Renal cortex interstitium (tissue), 15 donors: ENCODE data around the gene HDAC1. TPM values are rescaled to one million over a fixed set of nuclear protein-coding genes. Genes with fewer than 3 reads are reported as not detected.
"Not testable (repeated sequence)": the region's sequence is repeated elsewhere in the genome, so short reads cannot be mapped to it uniquely, and the experiment has no call there.

Experiments used
- DNase-seq, 11 donors: peaks; one replicate each; pipeline ENCODE4 v3.0.0-alpha.2; 2013; ENCODE audit warnings: low read depth in 9 of 11, low spot score in 4 of 11; ENCODE audit errors: extremely low read depth in 1 of 11
- long read RNA-seq, 16 experiments: transcript quantifications; one replicate each; lab custom pipeline, GENCODE V29; 2026
- polyA plus RNA-seq, 3 donors: library from polyadenylated mRNA; unstranded; fragments of 120-200 nt; gene quantifications; one replicate each; pipeline ENCODE4 v1.2.1, GENCODE V29; 2013; ENCODE audit not compliant: insufficient read length in 3 of 3

Gene HDAC1
- 100 to 1,000 TPM; 174 to 189 (median 181) TPM for polyA plus RNA-seq
- long read RNA-seq, donor 1, transcript HDAC1-201 (14 exons, 2,124 nt): major isoform, 35 of 63 reads
- long read RNA-seq, donor 1, partial matches to known transcripts: 27 of 63 reads
- long read RNA-seq, donor 1, other reads (novel, unspliced or antisense): 0 of 63 reads
- long read RNA-seq, donor 2, transcript HDAC1-201 (14 exons, 2,124 nt): major isoform, 22 of 64 reads
- long read RNA-seq, donor 2, partial matches to known transcripts: 39 of 64 reads
- long read RNA-seq, donor 2, other reads (novel, unspliced or antisense): 0 of 64 reads
- long read RNA-seq, donor 3, transcript HDAC1-201 (14 exons, 2,124 nt): major isoform, 41 of 140 reads
- long read RNA-seq, donor 3, partial matches to known transcripts: 95 of 140 reads
- long read RNA-seq, donor 3, other reads (novel, unspliced or antisense): 0 of 140 reads
- long read RNA-seq, donor 4, transcript HDAC1-201 (14 exons, 2,124 nt): major isoform, 36 of 100 reads
- long read RNA-seq, donor 4, partial matches to known transcripts: 59 of 100 reads
- long read RNA-seq, donor 4, other reads (novel, unspliced or antisense): 0 of 100 reads
- long read RNA-seq, donor 5: 0 reads
- long read RNA-seq, donor 6, transcript HDAC1-201 (14 exons, 2,124 nt): major isoform, 18 of 152 reads
- long read RNA-seq, donor 6, partial matches to known transcripts: 128 of 152 reads
- long read RNA-seq, donor 6, other reads (novel, unspliced or antisense): 0 of 152 reads
- long read RNA-seq, donor 7, transcript HDAC1-201 (14 exons, 2,124 nt): major isoform, 34 of 125 reads
- long read RNA-seq, donor 7, partial matches to known transcripts: 89 of 125 reads
- long read RNA-seq, donor 7, other reads (novel, unspliced or antisense): 0 of 125 reads
- long read RNA-seq, donor 8, transcript HDAC1-201 (14 exons, 2,124 nt): major isoform, 47 of 109 reads
- long read RNA-seq, donor 8, transcript HDAC1-206 (7 exons, 2,409 nt): minor isoform, 5 of 109 reads
- long read RNA-seq, donor 8, partial matches to known transcripts: 55 of 109 reads
- long read RNA-seq, donor 8, other reads (novel, unspliced or antisense): 0 of 109 reads
- long read RNA-seq, donor 9, transcript HDAC1-201 (14 exons, 2,124 nt): major isoform, 37 of 86 reads
- long read RNA-seq, donor 9, partial matches to known transcripts: 44 of 86 reads
- long read RNA-seq, donor 9, other reads (novel, unspliced or antisense): 0 of 86 reads
- long read RNA-seq, donor 10, transcript HDAC1-201 (14 exons, 2,124 nt): major isoform, 25 of 107 reads
- long read RNA-seq, donor 10, partial matches to known transcripts: 78 of 107 reads
- long read RNA-seq, donor 10, other reads (novel, unspliced or antisense): 0 of 107 reads
- long read RNA-seq, donor 11, transcript HDAC1-201 (14 exons, 2,124 nt): major isoform, 28 of 60 reads
- long read RNA-seq, donor 11, partial matches to known transcripts: 31 of 60 reads
- long read RNA-seq, donor 11, other reads (novel, unspliced or antisense): 0 of 60 reads
- long read RNA-seq, donor 12, transcript HDAC1-201 (14 exons, 2,124 nt): major isoform, 14 of 47 reads
- long read RNA-seq, donor 12, partial matches to known transcripts: 31 of 47 reads
- long read RNA-seq, donor 12, other reads (novel, unspliced or antisense): 0 of 47 reads
- long read RNA-seq, donor 13, transcript HDAC1-201 (14 exons, 2,124 nt): major isoform, 31 of 1,084 reads
- long read RNA-seq, donor 13, partial matches to known transcripts: 983 of 1,084 reads
- long read RNA-seq, donor 13, other reads (novel, unspliced or antisense): 65 of 1,084 reads
- long read RNA-seq, donor 14, transcript HDAC1-201 (14 exons, 2,124 nt): major isoform, 50 of 82 reads
- long read RNA-seq, donor 14, partial matches to known transcripts: 31 of 82 reads
- long read RNA-seq, donor 14, other reads (novel, unspliced or antisense): 0 of 82 reads
- long read RNA-seq, donor 15, transcript HDAC1-201 (14 exons, 2,124 nt): major isoform, 13 of 31 reads
- long read RNA-seq, donor 15, partial matches to known transcripts: 15 of 31 reads
- long read RNA-seq, donor 15, other reads (novel, unspliced or antisense): 0 of 31 reads
- long read RNA-seq, donor 16, transcript HDAC1-201 (14 exons, 2,124 nt): major isoform, 99 of 332 reads
- long read RNA-seq, donor 16, transcript HDAC1-206 (7 exons, 2,409 nt): minor isoform, 11 of 332 reads
- long read RNA-seq, donor 16, partial matches to known transcripts: 218 of 332 reads
- long read RNA-seq, donor 16, other reads (novel, unspliced or antisense): 0 of 332 reads

DNA sequence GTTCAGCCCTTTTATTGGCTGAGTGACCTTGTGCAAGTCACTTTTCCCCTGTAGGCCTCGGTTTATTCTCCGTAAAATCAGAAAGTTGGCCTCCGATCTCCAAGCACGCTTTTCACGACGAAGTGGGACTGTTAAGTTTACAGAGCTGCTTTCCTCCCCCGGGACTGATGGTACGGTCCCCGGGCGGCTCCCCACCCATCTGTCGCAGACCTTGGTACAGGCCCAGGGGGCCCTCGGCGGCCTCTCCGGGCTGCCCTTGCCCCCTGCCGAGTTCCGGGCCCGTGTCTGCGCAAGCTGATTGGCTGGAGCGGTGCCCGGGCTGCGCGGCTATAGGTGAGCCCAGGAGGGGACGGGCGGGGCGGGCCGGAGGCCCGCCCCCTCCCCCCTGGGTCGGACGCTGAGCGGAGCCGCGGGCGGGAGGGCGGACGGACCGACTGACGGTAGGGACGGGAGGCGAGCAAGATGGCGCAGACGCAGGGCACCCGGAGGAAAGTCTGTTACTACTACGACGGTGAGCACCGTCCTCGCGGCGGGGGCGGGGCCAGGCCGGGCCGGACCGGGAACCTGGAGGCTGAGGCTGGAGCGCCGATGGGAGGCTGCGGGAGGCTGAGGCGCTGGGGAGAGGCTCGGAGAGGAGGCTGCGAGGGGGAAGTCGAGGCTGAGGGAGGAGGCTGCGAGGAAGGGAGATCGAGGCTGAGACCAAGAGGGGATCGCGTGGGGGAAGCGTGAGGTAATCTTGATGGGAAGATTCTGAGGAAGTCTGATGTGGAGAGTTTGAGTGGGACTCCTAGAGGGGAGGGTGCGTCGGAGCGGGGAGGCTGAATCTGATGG is at the start of gene HDAC1:
HDAC1 (plus strand) TSS at position 376 of the 831 bp plus-strand sequence; CDS start at position 463, 87 bp downstream.
- peak; percentile 72 to 93 (median 90) for DNase-seq

DNA sequence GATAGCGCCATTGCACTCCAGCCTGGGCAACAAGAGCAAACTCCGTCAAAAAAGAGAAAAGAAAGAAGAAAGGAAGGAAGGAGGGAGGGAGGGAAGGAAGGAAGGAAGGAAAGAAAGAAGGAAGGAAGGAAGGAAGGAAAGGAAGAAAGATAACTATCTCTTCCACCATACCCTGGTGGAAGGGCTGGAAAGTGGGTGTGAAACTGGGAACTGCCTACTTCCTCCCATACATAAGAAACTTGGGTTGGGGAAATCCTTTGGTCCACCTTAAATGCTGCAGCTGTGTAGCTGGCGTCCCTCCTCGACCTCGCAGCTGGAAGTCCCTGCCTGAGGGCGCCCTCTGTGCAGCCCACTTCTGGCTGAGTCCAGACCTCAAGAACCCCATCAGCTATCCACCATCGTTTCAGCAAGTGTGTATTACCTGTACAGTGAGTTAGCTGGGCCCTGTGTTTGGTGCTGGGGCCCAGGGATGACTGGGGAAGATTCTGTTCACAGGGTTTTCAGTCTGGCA is 49.5 kb upstream of the HDAC1 start:
- DNase-seq: no peak

DNA sequence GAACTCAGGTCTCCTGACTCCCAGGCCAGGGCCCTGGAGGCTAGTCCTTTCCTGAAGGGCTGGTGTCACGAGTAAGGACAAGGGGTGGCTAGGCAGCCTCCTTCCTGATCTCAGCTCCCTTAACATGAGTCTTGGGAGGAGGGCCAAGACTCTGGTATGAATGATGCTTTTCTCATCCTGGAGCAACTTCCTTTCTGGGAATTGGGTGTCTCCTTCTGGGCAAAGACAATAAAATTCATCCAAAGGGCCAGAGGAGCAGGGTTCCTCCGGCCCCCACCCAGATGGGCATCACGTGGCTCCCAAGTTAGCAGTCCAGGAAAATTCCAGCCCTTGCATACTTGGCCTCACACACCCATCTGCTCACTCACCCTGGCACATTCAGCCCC is 45.0 kb upstream of the HDAC1 start, which contains the start of gene FAM167B:
FAM167B (plus strand) TSS at position 335 of the 386 bp plus-strand sequence. CDS start 200 bp downstream, outside the sequence.
- no peak for DNase-seq

DNA sequence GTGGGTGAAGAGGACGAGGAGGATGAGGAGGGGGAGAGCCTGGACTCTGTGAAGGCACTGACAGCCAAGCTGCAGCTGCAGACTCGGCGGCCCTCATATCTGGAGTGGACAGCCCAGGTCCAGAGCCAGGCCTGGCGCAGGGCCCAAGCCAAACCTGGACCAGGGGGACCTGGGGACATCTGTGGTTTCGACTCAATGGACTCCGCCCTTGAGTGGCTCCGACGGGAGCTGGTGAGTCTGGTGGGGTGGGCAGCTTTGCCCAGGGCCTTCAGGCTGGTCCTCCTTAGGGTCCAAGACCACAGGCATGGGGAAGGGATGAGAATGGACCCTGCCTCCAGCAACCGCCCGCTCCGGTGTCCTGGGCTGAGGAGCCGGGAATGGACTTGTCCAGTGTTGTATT is 44.4 kb upstream of the HDAC1 start:
- no peak for DNase-seq

DNA sequence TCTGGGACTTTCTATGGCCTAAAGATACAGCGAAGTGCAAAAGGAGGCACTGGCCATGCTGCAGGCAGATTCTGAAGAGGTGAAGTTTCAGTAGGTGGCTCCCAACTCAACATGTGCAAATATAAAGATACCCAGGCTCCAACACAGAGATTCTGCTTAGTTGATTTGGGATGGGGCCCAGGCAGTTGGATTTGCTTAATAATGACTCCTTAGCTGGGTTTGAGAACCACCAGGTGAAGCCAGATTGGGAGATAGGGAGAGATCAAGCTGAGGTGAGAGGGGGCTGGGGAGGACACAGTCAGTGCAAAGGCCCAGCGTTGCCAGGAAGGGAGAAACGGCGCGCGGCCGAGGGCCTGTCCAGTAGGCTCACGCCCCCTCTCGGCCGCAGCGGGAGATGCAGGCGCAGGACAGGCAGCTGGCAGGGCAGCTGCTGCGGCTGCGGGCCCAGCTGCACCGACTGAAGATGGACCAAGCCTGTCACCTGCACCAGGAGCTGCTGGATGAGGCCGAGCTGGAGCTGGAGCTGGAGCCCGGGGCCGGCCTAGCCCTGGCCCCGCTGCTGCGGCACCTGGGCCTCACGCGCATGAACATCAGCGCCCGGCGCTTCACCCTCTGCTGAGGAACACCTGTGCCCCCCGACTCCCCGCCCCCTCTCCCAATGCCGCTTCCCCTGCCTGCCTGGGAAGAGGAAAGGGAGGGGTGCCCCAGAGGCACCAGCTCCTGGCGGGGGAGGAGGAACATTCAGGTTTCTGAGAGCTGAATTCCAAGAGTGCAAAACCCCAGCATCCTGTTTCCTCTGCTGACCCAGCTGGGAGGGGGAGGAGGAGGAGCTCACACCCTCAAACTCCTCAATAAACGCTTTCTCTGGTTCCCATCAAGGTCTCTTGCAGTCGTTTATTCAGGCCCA is 43.6 kb upstream of the HDAC1 start:
- peak in 4 of 11 donors; percentile 57 to 70 (median 65) for DNase-seq

DNA sequence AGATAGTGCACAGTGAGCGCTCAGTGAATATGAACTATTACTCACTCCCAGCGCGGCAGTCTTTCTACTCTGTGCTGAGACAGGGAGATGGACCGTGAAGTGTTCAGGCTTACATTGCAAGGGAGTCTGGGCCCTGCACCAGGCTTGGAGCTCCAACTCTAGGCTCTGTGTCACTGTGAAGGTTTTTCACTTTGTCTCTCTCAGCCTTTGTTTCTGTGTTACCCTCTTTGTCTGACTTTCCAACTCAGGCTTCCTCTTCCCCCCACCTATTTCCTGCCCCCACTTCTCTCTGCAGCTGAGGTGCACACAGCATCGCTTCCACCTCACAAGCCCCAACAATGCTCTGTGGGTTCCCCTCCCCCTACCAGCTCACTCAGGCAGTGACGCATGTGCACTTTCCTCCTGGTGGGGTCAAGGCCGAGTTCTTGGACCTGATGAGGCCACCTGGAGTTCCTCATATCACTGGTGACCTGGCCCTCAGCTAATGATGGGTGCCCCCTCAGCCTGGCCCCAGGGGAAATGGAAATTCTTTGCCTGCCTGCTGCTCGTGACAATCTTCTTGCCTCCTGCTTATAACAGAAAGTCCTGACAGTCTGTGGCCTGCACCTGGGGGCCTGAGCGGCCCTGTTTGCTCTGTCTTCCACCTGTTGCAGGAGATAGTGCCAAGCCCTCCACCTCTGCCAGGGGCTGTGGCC is 41.9 kb upstream of the HDAC1 start:
- DNase-seq: peak in 2 of 11 donors; percentile 31 to 56

DNA sequence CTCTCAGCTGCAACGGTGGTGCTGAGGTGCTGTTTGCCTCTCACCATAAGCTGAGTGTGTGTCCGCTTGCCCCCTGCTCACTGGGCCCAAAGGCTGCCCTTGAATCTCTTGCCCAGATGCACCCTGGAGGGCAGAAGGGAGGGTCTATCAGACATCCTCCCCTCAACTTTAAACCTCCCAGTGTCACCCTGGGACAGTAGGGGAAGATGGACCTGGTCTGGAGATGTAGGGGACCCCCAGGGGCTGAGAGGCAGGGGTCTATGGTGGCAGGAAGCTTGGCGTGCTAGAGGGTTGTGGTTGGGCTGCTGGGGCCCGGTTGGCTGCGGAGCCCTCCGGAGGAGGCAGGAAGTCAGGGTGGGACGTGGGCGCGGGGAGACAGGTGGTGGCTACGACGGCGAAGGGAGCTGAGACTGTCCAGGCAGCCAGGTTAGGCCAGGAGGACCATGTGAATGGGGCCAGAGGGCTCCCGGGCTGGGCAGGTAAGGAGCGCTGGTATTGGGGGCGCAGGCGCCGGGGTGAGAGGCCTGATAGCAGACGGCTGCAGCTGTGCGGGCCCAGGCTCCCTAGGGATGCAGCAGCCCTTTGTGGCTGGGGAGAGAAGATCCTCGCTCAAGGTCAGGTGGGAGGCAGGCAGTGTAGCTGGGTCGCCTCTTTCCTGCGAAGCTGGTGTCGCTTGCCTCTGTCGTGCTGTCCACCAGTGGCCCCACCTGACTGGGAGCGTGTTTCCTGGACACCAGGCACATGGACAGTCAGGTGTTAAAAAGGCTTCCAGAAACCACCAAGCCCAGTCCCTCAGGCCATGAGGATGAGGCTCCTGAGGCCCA is 40.8 kb upstream of the HDAC1 start, which contains the start of gene LCK:
LCK (plus strand) TSS at position 373 of the 824 bp plus-strand sequence. CDS start 23,065 bp downstream, outside the sequence.
- no peak for DNase-seq

DNA sequence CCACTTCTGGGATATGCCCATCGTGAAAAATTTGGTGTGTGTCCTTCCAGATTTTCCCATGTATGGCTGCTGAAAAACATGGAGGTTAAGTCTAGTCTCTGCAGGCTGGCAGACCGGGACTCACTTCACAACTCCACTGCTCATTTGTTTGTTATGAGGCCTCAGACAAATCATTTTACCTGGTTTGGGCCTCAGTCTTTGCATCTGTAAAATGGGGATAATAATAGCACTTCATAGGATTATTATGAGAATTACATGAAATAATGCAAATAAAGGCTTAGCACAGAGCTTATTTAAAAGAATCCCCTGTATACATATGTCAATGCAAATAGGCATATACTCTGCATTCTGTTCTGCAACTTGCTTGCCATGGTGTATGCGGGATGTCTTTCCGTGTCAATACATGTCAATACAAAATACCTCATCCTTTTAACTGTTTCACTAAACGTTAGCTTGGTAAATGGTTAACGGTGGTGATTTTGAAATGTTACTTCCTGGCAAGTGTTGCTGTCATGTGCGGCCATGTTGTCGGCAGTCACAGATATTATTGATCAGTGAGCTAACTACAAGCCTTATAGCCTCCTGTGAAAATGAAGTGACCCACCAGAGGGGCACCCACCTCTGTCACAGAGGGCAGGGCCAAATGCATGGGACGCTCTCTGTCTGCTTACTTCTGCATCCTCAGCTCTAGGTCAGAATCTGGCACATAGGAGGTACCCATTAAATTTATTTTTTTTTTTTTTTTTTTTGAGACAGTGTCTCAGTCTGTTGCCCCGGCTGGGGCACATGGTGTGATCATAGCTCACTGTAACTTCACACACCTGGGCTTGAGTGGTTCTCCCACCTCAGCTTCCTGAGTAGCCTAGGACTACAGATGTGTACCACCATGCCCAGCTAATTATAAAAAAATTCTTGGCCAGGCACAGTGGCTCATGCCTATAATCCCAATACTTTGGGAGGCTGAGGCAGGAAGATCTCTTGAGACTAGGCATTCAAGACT is 36.5 kb upstream of the HDAC1 start:
- no peak for DNase-seq

DNA sequence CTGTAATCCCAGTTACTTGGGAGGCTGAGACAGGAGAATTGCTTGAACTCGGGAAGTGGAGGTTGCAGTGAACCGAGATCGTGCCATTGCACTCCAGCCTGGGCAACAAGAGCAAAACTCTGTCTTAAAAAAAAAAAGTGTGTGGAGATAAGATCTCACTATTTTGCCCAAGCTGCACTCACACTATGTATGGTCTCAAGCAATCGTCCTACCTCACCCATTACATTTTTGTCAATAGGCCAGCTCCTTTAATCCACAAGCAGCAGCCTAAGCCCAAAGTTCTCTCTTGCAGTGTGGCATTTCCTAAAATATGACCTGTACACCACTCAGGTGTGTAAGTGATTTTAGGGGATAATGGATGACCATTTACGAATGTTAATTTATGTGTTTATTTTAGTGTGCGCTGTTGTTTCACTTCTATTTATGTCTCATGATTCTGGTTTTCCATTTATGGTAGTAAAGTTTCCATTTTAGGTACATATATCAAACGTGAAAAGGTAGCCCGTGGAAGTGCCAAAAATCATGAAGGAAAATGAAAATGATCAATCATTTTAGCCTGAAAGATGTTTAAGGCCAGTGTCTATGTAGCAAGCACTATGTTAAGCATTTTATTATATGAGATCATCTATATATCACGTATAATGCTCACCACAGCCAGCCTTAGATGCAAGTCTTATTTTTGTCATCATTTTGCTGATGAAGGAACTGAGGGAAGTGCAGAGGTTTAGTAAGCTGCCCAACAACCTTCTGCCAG is 35.2 kb upstream of the HDAC1 start:
- no peak for DNase-seq

DNA sequence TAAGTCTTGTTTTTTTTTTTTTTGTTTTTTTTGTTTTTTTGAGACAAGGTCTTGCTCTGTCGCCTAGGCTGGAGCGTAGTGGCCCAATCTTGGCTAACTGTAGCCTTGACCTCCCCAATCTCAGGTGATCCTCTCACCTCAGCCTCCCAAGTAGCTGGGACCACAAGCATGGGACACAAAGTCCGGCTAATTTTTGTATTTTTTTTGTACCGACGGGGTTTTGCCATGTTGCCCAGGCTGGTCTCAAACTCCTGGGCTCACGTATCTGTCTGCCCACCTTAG is 34.7 kb upstream of the HDAC1 start:
- no peak for DNase-seq

DNA sequence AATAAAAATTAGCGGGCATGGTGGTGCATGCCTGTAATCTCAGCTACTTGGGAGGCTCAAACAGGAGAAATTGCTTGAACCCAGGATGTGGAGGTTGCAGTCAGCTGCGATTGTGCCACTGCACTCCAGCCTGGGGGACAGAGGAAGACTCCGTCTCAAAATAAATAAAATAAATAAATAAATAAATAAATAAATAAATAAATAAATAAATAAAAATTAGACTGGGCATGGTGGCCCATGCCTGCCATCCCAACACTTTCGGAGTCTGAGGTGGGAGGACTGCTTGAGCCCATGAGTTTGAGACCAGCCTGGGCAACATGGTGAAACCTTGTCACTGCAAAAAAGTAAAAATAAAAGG is 28.7 kb upstream of the HDAC1 start:
- not testable (repeated sequence) for DNase-seq

DNA sequence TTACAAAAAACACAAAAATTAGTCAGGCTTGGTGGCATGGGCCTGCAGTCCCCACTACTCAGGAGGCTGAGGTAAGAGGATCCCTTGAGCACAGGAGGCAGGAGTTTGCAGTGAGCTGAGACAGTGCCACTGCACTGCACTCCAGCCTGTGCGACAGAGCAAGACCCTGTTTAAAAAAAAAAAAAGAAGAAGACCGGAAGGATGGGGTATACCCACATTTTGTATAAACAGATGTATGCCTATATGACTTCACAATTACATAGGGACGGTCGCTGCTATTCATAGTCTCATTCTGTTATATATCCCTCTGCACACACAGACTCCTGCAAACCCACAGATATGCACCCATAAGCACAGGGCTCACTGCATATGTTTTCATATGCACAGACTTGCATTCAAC is 28.1 kb upstream of the HDAC1 start:
- no peak for DNase-seq
